Transverse colon (tissue), 4 donors: ENCODE measurements around the gene XYLT2. TPM values are rescaled to one million over a fixed set of nuclear protein-coding genes. Genes with fewer than 3 reads are reported as not detected.
A peak's percentile ranks its signal among the peaks of the same experiment; 100 is the strongest.
"Not testable (repeated sequence)": the region's sequence is repeated elsewhere in the genome, so short reads cannot be mapped to it uniquely, and the experiment has no call there.

ENCODE experiments used
- DNase-seq: peaks from one replicate; pipeline ENCODE4 v3.0.0-alpha.2; 2019
- H3K27ac ChIP-seq, 4 donors: fragments of 200-600 bp; sonication (generic); 2 replicates each; pipeline ENCODE4 v1.5.1; 2016 to 2018; ENCODE audit warnings: inconsistent platforms in 4 of 4
- H3K27me3 ChIP-seq: fragments of 200-600 bp; sonication (generic); 2 replicates; pipeline ENCODE4 v1.5.1; 2017; ENCODE audit warnings: inconsistent platforms
- H3K36me3 ChIP-seq, 4 donors: fragments of 200-600 bp; sonication (generic); 2 replicates each; pipeline ENCODE4 v1.5.1; 2017 to 2019; ENCODE audit warnings: inconsistent platforms in 4 of 4
- H3K4me1 ChIP-seq, 4 donors: fragments of 200-600 bp; sonication (generic); 2 replicates each; pipeline ENCODE4 v1.5.1; 2017 to 2020; ENCODE audit warnings: inconsistent platforms in 4 of 4
- H3K4me3 ChIP-seq, 4 donors: fragments of 200-600 bp; sonication (generic); 1 replicate in 1 of 4; 2 replicates in 3 of 4; pipeline versions ENCODE4 v1.5.1 to v1.6.1; 2017 to 2019; ENCODE audit warnings: inconsistent platforms in 4 of 4
- H3K9me3 ChIP-seq, 2 donors: fragments of 200-600 bp; sonication (generic); 2 replicates each; pipeline ENCODE4 v1.5.1; 2017 to 2019; ENCODE audit warnings: inconsistent platforms in 2 of 2
- CTCF ChIP-seq, 5 experiments: fragments of 200-600 bp in 3 of 5; fragments of 450-650 bp in 2 of 5; sonication (generic) in 3 of 5; IDR thresholded peaks; 1 replicate in 2 of 5; 2 replicates in 3 of 5; pipeline ENCODE4 v1.5.1; 2016 to 2017; ENCODE audit warnings: antibody characterized with exemption in 5 of 5, inconsistent platforms in 3 of 5, mild to moderate bottlenecking in 2 of 5, moderate library complexity in 1 of 5
- EP300 ChIP-seq: sonication (generic); formaldehyde crosslinking; IDR thresholded peaks from one replicate; pipeline ENCODE4 v1.6.1; 2017; ENCODE audit warnings: antibody characterized with exemption, low read depth
- POLR2A ChIP-seq: fragments of 450-650 bp; IDR thresholded peaks from one replicate; pipeline ENCODE4 v1.6.1; 2016; ENCODE audit warnings: antibody characterized with exemption, mild to moderate bottlenecking, moderate library complexity
- POLR2AphosphoS5 ChIP-seq, 3 donors: sonication (generic); formaldehyde crosslinking; IDR thresholded peaks; one replicate each; pipeline ENCODE4 v1.6.1; 2016; ENCODE audit warnings: antibody characterized with exemption in 3 of 3
- WGBS, 2 donors: methylation state at CpG; one replicate each; pipeline ENCODE4 v1.1.5; 2018; ENCODE audit warnings: low coverage in 1 of 2; 5-methylcytosine and 5-hydroxymethylcytosine counted together
- in situ Hi-C, 4 donors: fragments of 200-750 bp; cut with MboI; loops; one replicate each; pipeline versions ENCODE4 v1.15.0 to v1.15.1; 2017; ENCODE audit warnings: low sequenced_read_pairs in 3 of 4, low pct_ligation_motif_present in 1 of 4, low pct_unique_long_range_greater_than_20kb in 1 of 4
- intact Hi-C: fragments of 100-400 bp; cut with DNase I; formaldehyde crosslinking; loops from one replicate; pipeline ENCODE4 v1.15.1; 2023; ENCODE audit warnings: low total_unique reads
- total RNA-seq, 4 donors: library from RNA; depleted of rRNA; stranded (reverse); fragments of >200 nt; gene quantifications; one replicate each; pipeline ENCODE4 v1.1.0, GENCODE V29; 2016

The XYLT2 gene
- total RNA-seq, result 10 to 100 TPM; 21.3 to 27.3 (median 22.0) TPM

GRCh38 chr17:50345432-50346312 is at the start of gene XYLT2:
TSS of gene XYLT2 (plus strand) at chr17:50346126. CDS start at chr17:50346141, 15 bp downstream.
- WGBS, 2 donors, result 4% methylated on average over 50 of the region's 87 CpGs; no CpG with 5 or more reads in 1 of the 2 donors

GRCh38 chr17:50297407-50297865 is 48.5 kb upstream of the XYLT2 start:
- DNase-seq, result peak; percentile 83
- peaks cover 0 to 9% (median 0%) of the 10 kb centered on the region in 4 donors for H3K4me1 ChIP-seq
- intact Hi-C loops (loop anchor here (5.0 to 10.0 kb wide), 2 partner anchors 95 to 203 kb away; partner anchors contain the start of genes COL1A1 and PDK2), in situ Hi-C loops (no loop called here)
- 0 to 19% methylated on average over 4 to 7 of the region's 7 CpGs for WGBS, 2 donors
- no peaks in the 10 kb centered on the region for H3K9me3 ChIP-seq
- H3K27ac ChIP-seq, result no peak overlapping the region
- no peak overlapping the region for H3K4me3 ChIP-seq
- H3K36me3 ChIP-seq, result no peaks in the 10 kb centered on the region
- TF ChIP-seq CTCF (IDR thresholded peaks at IDR 0.05), result peak; percentile 91 to 96 (median 95)
- TF ChIP-seq POLR2AphosphoS5 (IDR thresholded peaks at IDR 0.05), result no peak
- no peaks in the 10 kb centered on the region for H3K27me3 ChIP-seq

More at GRCh38 chr17:50345432-50346312, at the start of gene XYLT2:
- no peaks in the 10 kb centered on the region for H3K9me3 ChIP-seq
- no peaks in the 10 kb centered on the region for H3K27me3 ChIP-seq
- DNase-seq, result peak; percentile 92
- intact Hi-C loops (no loop called here), in situ Hi-C loops (no loop called here)
- TF ChIP-seq EP300, result no peak
- peak; percentile 43 for TF ChIP-seq POLR2A
- no peak for TF ChIP-seq CTCF (IDR thresholded peaks at IDR 0.05)
- peak; percentile 53 to 63 (median 56) for TF ChIP-seq POLR2AphosphoS5 (IDR thresholded peaks at IDR 0.05)
- H3K4me3 ChIP-seq, result peak within 1 kb of the TSS; percentile 61 to 97 (median 84)
- peak within 1 kb of the TSS; percentile 66 to 84 (median 82) for H3K27ac ChIP-seq
- H3K4me1 ChIP-seq, result peaks cover 4 to 33% (median 28%) of the 10 kb centered on the region in 4 donors
- H3K36me3 ChIP-seq, result no peaks in the 10 kb centered on the region

- no peak overlapping the region for H3K4me3 ChIP-seq
- 48 to 77% methylated on average over 6 to 11 of the region's 11 CpGs for WGBS, 2 donors
- no peak overlapping the region for H3K27ac ChIP-seq
- intact Hi-C loops, result loop anchor here (5.0 to 10.0 kb wide), 2 partner anchors 96 to 203 kb away; partner anchors contain the start of genes COL1A1 and PDK2
- no peaks in the 10 kb centered on the region for H3K36me3 ChIP-seq
- H3K4me1 ChIP-seq, result peaks cover 0 to 9% (median 0%) of the 10 kb centered on the region in 4 donors
- in situ Hi-C loops, result no loop called here
- H3K27me3 ChIP-seq, result no peaks in the 10 kb centered on the region
- TF ChIP-seq POLR2A, result no peak
- no peaks in the 10 kb centered on the region for H3K9me3 ChIP-seq
- no peak for DNase-seq
These were observed 47.9 kb upstream of the XYLT2 start for GRCh38 chr17:50298018-50298417.

GRCh38 chr17:50299776-50300175 is 46.1 kb upstream of the XYLT2 start:
- WGBS, 2 donors, result 57 to 78% methylated on average over 1 to 3 of the region's 3 CpGs
- DNase-seq, result no peak
- Histone ChIP-seq H3K4me1 (peaks cover 0 to 10% (median 4%) of the 10 kb centered on the region in 4 donors), H3K9me3 (no peaks in the 10 kb centered on the region), H3K4me3 (no peak overlapping the region), H3K27me3 (no peaks in the 10 kb centered on the region), H3K36me3 (no peaks in the 10 kb centered on the region), H3K27ac (no peak overlapping the region)
- no peak for TF ChIP-seq EP300
- TF ChIP-seq POLR2A, result no peak
- no peak for TF ChIP-seq POLR2AphosphoS5 (IDR thresholded peaks at IDR 0.05)
- TF ChIP-seq CTCF (IDR thresholded peaks at IDR 0.05), result no peak
- in situ Hi-C loops, result no loop called here
- intact Hi-C loops, result loop anchor here (5.0 to 10.0 kb wide), 2 partner anchors 97 to 205 kb away; partner anchors contain the start of genes COL1A1 and PDK2

- H3K9me3 ChIP-seq, intact Hi-C loops, H3K36me3 ChIP-seq, in situ Hi-C loops, H3K27ac ChIP-seq, DNase-seq, H3K27me3 ChIP-seq, H3K4me3 ChIP-seq: not testable (repeated sequence)
- peaks cover 0 to 16% (median 11%) of the 10 kb centered on the region in 4 donors for H3K4me1 ChIP-seq
- 65 to 100% methylated on average over 1 of the region's 1 CpG for WGBS, 2 donors
These were observed 45.1 kb upstream of the XYLT2 start for GRCh38 chr17:50300824-50301223.
